B cell (primary cell): Measurements from ENCODE around the gene ATAD2B.

Experiments used
- CTCF ChIP-seq: fragments of 200-600 bp; IDR thresholded peaks from one replicate; pipeline ENCODE4 v1.8.0; 2022; ENCODE audit warnings: antibody characterized with exemption, mild to moderate bottlenecking
- EZH2 ChIP-seq: IDR thresholded peaks from 2 replicates; pipeline ENCODE4 v1.6.1; 2012; ENCODE audit warnings: borderline replicate concordance, low read depth, mild to moderate bottlenecking, moderate library complexity, low read length; ENCODE audit not compliant: insufficient read depth, poor library complexity, severe bottlenecking

DNA sequence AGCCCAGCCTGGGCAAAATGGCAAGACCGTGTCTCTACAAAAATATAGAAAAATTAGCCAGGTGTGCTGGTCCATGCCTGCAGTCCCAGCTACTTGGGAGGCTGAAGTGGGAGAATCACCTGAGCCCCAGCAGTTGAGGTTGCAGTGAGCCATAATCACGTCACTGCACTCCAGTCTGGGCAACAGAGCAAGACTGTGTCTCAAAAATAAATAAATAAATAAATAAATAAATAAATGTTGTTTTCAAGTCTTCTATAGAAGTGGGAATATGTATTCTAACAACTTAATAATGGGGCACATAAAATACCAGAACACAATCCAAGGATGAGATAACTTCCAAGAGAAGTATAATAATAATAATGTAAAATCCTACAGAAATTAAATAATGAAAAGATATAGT, 23.9 kb downstream of the ATAD2B start:
- TF ChIP-seq CTCF (no peak), EZH2 (no peak)
